Kidney capillary endothelial cell (primary cell): ENCODE measurements around the gene CDK5RAP2.
A peak's percentile ranks its signal among the peaks of the same experiment; 100 is the strongest.

Experiments used
- DNase-seq: peaks from one replicate; pipeline ENCODE4 v3.0.0-alpha.2; 2018; ENCODE audit warnings: low spot score

CDK5RAP2 gene

GRCh38 chr9:120344230-120344629 is 235.7 kb downstream of the CDK5RAP2 start:
- DNase-seq, result peak; percentile 1

GRCh38 chr9:120343416-120343815 is 236.6 kb downstream of the CDK5RAP2 start:
- no peak for DNase-seq
